ENCODE results near the gene SLC6A18.

SLC6A18 gene

GRCh38 chr5:1231354-1231905 is 6.2 kb downstream of the SLC6A18 start:
- no peak for DNase-seq (ENCODE audit: low read depth in 2 of 2)

GRCh38 chr5:1232780-1233179 is 7.6 kb downstream of the SLC6A18 start:
- no peak for DNase-seq (ENCODE audit: low read depth in 2 of 2)

- DNase-seq (ENCODE audit: low read depth in 2 of 2): no peak
Measured at GRCh38 chr5:1235379-1235778, 10.2 kb downstream of the SLC6A18 start.

- DNase-seq (ENCODE audit: low read depth in 2 of 2): no peak
Measured at GRCh38 chr5:1235838-1236237, 10.7 kb downstream of the SLC6A18 start.

- no peak for DNase-seq (ENCODE audit: low read depth in 2 of 2)
Measured at GRCh38 chr5:1239505-1240251, 14.5 kb downstream of the SLC6A18 start.

- no peak for DNase-seq (ENCODE audit: low read depth in 2 of 2)
Measured at GRCh38 chr5:1240496-1241260, 15.5 kb downstream of the SLC6A18 start.

- DNase-seq (ENCODE audit: low read depth in 2 of 2): no peak
Measured at GRCh38 chr5:1241509-1242080, 16.4 kb downstream of the SLC6A18 start.

- no peak for DNase-seq (ENCODE audit: low read depth in 2 of 2)
Measured at GRCh38 chr5:1242733-1243486, 17.7 kb downstream of the SLC6A18 start.

- no peak for DNase-seq (ENCODE audit: low read depth in 2 of 2)
Measured at GRCh38 chr5:1243487-1244130, 18.4 kb downstream of the SLC6A18 start.

- no peak for DNase-seq (ENCODE audit: low read depth in 2 of 2)
Measured at GRCh38 chr5:1244255-1244654, 19.1 kb downstream of the SLC6A18 start.

GRCh38 chr5:1244976-1245375 is 19.8 kb downstream of the SLC6A18 start:
- DNase-seq (ENCODE audit: low read depth in 2 of 2): no peak

GRCh38 chr5:1245905-1246576 is 20.9 kb downstream of the SLC6A18 start:
- no peak for DNase-seq (ENCODE audit: low read depth in 2 of 2)

- DNase-seq (ENCODE audit: low read depth in 2 of 2): no peak
Measured at GRCh38 chr5:1246711-1247431, 21.7 kb downstream of the SLC6A18 start.

GRCh38 chr5:1247811-1248210 is 22.6 kb downstream of the SLC6A18 start:
- DNase-seq (ENCODE audit: low read depth in 2 of 2): no peak

- DNase-seq (ENCODE audit: low read depth in 2 of 2): no peak
Measured at GRCh38 chr5:1249366-1250280, 24.4 kb downstream of the SLC6A18 start.

GRCh38 chr5:1251678-1252580 is 26.7 kb downstream of the SLC6A18 start:
- DNase-seq (ENCODE audit: low read depth in 2 of 2): no peak

GRCh38 chr5:1252681-1253080 is 27.5 kb downstream of the SLC6A18 start:
- no peak for DNase-seq (ENCODE audit: low read depth in 2 of 2)

Measured in stimulated activated CD8-positive, alpha-beta memory T cell treated with anti-CD3 and anti-CD28 coated beads, Interleukin-2, amount 100 ng/mL, for 1 hour (primary cell).